Measurements from ENCODE around the gene BRINP3.

GRCh38 chr1:190126728-190127127, 350.9 kb downstream of the BRINP3 start:
- TF ChIP-seq SIN3A (IDR thresholded peaks at IDR 0.05; ENCODE audit: borderline replicate concordance in 2 of 2, control insufficient read depth in 1 of 2, low read depth in 2 of 2, low read length in 2 of 2) (no peak), ZMIZ1 (IDR thresholded peaks at IDR 0.05; ENCODE audit: low read depth in 2 of 2, low read length in 2 of 2) (no peak), POU5F1 (IDR thresholded peaks at IDR 0.05; ENCODE audit: borderline replicate concordance, low read depth, low read length, partially characterized antibody) (no peak), THAP12 (CRISPR knock-in tag; IDR thresholded peaks at IDR 0.05) (no peak)
